ENCODE measurements around the gene BCL11B. TPM values are rescaled to one million over a fixed set of nuclear protein-coding genes. Genes with fewer than 3 reads are reported as not detected.

Gene BCL11B
- total RNA-seq, 1 donor from 2014 or later: 1.3 TPM

DNA sequence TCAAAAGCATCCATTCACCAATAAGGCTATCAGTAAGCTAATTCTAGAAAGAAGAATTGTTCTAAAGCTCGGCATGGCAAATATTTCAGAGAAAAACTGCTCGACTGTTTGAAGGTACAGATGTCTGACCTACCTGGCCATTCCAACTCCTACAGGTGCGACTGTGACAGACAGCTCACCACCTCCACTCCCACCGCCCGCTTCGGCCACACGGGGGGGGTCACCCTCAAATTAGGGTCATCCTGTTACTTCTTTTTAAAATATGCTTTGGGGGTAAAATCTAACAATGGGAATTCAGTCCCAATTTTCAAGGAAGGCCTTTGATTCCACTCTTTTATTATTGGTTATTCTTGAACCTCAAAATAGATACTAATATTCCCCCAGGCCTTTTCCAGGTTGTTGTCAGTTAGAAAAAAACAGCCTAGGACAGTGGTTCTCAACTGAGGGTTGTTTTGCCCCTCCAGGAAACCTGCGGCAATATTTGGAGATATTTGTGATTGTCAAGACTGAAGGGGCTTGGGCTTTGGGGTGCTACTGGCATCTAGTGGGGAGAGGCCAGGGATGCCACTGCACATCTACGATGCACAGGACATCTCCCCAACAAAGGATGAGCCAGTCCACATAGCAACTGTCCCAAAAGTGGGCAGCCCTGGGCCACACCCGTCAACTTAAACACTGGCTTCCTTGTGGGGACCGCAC, 81.2 kb downstream of the BCL11B start:
- Histone ChIP-seq H3K27me3 (no peaks in the 10 kb centered on the region), H2AFZ (replicated peaks) (no peak overlapping the region), H3K36me3 (no peaks in the 10 kb centered on the region), H4K20me1 (ENCODE audit: low read depth) (no peaks in the 10 kb centered on the region), H3K79me2 (ENCODE audit: low read depth) (no peaks in the 10 kb centered on the region), H3K4me2 (no peak overlapping the region), H3K9ac (no peak overlapping the region), H3K9me3 (ENCODE audit: low read depth) (no peaks in the 10 kb centered on the region), H3K4me1 (peaks cover 17% of the 10 kb centered on the region), H3K27ac (no peak overlapping the region), H3K4me3 (no peak overlapping the region), H3F3A (ENCODE audit: low read depth) (no peaks in the 10 kb centered on the region)
- Mint-ChIP-seq H3K4me1 (peaks cover 9% of the 10 kb centered on the region), H3K27ac (no peak overlapping the region), H3K9me3 (no peaks in the 10 kb centered on the region), H3K36me3 (no peaks in the 10 kb centered on the region), H3K4me3 (no peak overlapping the region), H3K27me3 (ENCODE audit: insufficient read depth, low read depth) (peaks cover 5% of the 10 kb centered on the region)
- TF ChIP-seq EZH2 (IDR thresholded peaks at IDR 0.05) (no peak), EZH2phosphoT487 (IDR thresholded peaks at IDR 0.05) (no peak)
- TF ChIP-seq, protein P1, sequence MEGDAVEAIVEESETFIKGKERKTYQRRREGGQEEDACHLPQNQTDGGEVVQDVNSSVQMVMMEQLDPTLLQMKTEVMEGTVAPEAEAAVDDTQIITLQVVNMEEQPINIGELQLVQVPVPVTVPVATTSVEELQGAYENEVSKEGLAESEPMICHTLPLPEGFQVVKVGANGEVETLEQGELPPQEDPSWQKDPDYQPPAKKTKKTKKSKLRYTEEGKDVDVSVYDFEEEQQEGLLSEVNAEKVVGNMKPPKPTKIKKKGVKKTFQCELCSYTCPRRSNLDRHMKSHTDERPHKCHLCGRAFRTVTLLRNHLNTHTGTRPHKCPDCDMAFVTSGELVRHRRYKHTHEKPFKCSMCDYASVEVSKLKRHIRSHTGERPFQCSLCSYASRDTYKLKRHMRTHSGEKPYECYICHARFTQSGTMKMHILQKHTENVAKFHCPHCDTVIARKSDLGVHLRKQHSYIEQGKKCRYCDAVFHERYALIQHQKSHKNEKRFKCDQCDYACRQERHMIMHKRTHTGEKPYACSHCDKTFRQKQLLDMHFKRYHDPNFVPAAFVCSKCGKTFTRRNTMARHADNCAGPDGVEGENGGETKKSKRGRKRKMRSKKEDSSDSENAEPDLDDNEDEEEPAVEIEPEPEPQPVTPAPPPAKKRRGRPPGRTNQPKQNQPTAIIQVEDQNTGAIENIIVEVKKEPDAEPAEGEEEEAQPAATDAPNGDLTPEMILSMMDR (IDR thresholded peaks at IDR 0.05): peak; percentile 32
- DNase-seq (ENCODE audit: low spot score): no peak

DNA sequence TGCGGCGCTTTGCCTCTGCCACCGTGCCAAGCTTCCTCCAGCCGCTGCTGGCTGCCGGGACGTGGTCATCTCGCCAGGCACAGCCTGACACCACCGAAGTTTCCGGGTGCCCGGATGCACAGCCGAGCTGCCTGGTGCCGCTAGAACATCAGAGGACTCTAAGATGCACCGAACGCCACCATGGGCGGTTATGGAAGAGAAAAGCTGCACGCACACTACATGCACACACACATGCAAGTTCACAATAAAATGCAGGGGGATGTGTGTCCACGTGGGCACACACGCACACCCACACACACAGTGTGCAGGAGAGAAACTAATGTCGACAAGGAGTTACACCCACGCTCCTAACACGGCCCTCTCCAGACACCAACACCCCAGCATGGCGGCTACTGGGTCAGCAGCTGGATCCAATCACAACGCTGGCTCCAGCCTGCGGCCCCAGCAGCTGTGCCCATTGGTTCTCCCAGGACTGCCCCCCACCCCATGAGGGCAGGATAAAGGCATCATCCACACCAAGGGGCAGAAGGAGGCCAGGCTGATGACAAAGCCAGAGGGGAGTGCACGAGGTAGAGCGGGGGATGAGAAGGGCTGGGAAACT, 82.7 kb downstream of the BCL11B start:
- Histone ChIP-seq H3K4me2 (no peak overlapping the region), H3K79me2 (ENCODE audit: low read depth) (no peaks in the 10 kb centered on the region), H3K27ac (no peak overlapping the region), H3K9ac (no peak overlapping the region), H3K4me3 (no peak overlapping the region), H3K4me1 (peaks cover 17% of the 10 kb centered on the region), H3K9me3 (ENCODE audit: low read depth) (no peaks in the 10 kb centered on the region), H3K36me3 (no peaks in the 10 kb centered on the region), H3K27me3 (no peaks in the 10 kb centered on the region), H4K20me1 (ENCODE audit: low read depth) (no peaks in the 10 kb centered on the region), H2AFZ (replicated peaks) (no peak overlapping the region), H3F3A (ENCODE audit: low read depth) (no peaks in the 10 kb centered on the region)
- Mint-ChIP-seq H3K27me3 (ENCODE audit: insufficient read depth, low read depth) (peaks cover 2% of the 10 kb centered on the region), H3K4me1 (peaks cover 9% of the 10 kb centered on the region), H3K9me3 (no peaks in the 10 kb centered on the region), H3K36me3 (no peaks in the 10 kb centered on the region), H3K4me3 (no peak overlapping the region), H3K27ac (no peak overlapping the region)
- DNase-seq (ENCODE audit: low spot score): no peak
- TF ChIP-seq, protein P1 (IDR thresholded peaks at IDR 0.05): no peak
- TF ChIP-seq EZH2phosphoT487 (IDR thresholded peaks at IDR 0.05) (no peak), EZH2 (IDR thresholded peaks at IDR 0.05) (no peak)

DNA sequence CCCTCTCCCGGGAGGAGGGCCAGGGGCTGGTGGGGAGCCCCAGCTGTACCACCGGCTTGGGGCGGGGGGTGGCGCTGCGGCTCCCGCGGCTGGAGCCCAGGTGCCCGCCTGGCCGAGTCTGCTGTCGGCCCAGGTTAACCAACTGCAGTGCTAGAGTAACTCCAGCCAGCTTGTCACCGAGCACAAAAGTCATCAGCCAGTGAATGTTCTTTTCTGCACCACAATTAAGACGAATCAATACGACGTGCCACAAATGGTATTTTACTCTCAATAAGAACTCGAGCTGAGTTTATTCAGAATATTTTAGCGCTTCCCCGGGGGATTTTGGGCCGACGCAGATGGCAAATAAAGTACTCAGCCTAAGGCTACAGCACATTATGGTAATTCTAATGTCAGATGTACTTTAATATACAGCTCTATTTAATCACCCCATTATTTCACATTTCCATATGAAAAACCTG, 83.2 kb downstream of the BCL11B start:
- Mint-ChIP-seq H3K36me3 (peaks cover 2% of the 10 kb centered on the region), H3K9me3 (no peaks in the 10 kb centered on the region), H3K4me3 (no peak overlapping the region), H3K4me1 (peaks cover 9% of the 10 kb centered on the region), H3K27ac (no peak overlapping the region), H3K27me3 (ENCODE audit: insufficient read depth, low read depth) (peaks cover 2% of the 10 kb centered on the region)
- Histone ChIP-seq H3K36me3 (no peaks in the 10 kb centered on the region), H3K27me3 (no peaks in the 10 kb centered on the region), H2AFZ (replicated peaks) (no peak overlapping the region), H3K4me2 (no peak overlapping the region), H3K79me2 (ENCODE audit: low read depth) (no peaks in the 10 kb centered on the region), H3K9ac (no peak overlapping the region), H4K20me1 (ENCODE audit: low read depth) (no peaks in the 10 kb centered on the region), H3K4me1 (peaks cover 17% of the 10 kb centered on the region), H3K27ac (no peak overlapping the region), H3K4me3 (no peak overlapping the region), H3F3A (ENCODE audit: low read depth) (no peaks in the 10 kb centered on the region), H3K9me3 (ENCODE audit: low read depth) (no peaks in the 10 kb centered on the region)
- DNase-seq (ENCODE audit: low spot score): peak; percentile 55
- TF ChIP-seq, protein P1 (IDR thresholded peaks at IDR 0.05): peak; percentile 62
- TF ChIP-seq EZH2 (IDR thresholded peaks at IDR 0.05): no peak

All from neural progenitor cell (in vitro differentiated cells).